ENCODE measurements around the gene GPER1. TPM values are rescaled to one million over a fixed set of nuclear protein-coding genes. Genes with fewer than 3 reads are reported as not detected.

Gene GPER1
- total RNA-seq, 1 experiment from 2014 or later: not detected

GRCh38 chr7:1119201-1119600, 31.3 kb downstream of the GPER1 start:
- Histone ChIP-seq H3K27me3 (no peaks in the 10 kb centered on the region), H3K4me1 (no peaks in the 10 kb centered on the region), H3K4me3 (no peak overlapping the region), H3K36me3 (no peaks in the 10 kb centered on the region), H3K9me3 (replicated peaks) (no peaks in the 10 kb centered on the region), H3K27ac (no peak overlapping the region)
- DNase-seq: no peak

GRCh38 chr7:1120791-1121190, 32.9 kb downstream of the GPER1 start:
- no peak for DNase-seq
- Histone ChIP-seq H3K4me1 (no peaks in the 10 kb centered on the region), H3K4me3 (no peak overlapping the region), H3K9me3 (replicated peaks) (no peaks in the 10 kb centered on the region), H3K27ac (no peak overlapping the region), H3K27me3 (no peaks in the 10 kb centered on the region), H3K36me3 (no peaks in the 10 kb centered on the region)

- Histone ChIP-seq H3K36me3 (no peaks in the 10 kb centered on the region), H3K27me3 (no peaks in the 10 kb centered on the region), H3K9me3 (replicated peaks) (no peaks in the 10 kb centered on the region), H3K27ac (no peak overlapping the region), H3K4me1 (no peaks in the 10 kb centered on the region), H3K4me3 (no peak overlapping the region)
- no peak for DNase-seq
Measured at GRCh38 chr7:1121476-1121875, 33.6 kb downstream of the GPER1 start.

- H3K4me3 ChIP-seq: no peak overlapping the region
- H3K4me1 ChIP-seq: no peaks in the 10 kb centered on the region
- no peak for DNase-seq
Measured at GRCh38 chr7:1121886-1122831, 34.2 kb downstream of the GPER1 start.

GRCh38 chr7:1122832-1123501, 35.1 kb downstream of the GPER1 start:
- no peak for DNase-seq
- Histone ChIP-seq H3K4me1 (no peaks in the 10 kb centered on the region), H3K27ac (no peak overlapping the region), H3K27me3 (no peaks in the 10 kb centered on the region), H3K4me3 (no peak overlapping the region), H3K36me3 (no peaks in the 10 kb centered on the region), H3K9me3 (replicated peaks) (no peaks in the 10 kb centered on the region)

More at GRCh38 chr7:1121886-1122831, 34.2 kb downstream of the GPER1 start:
- Histone ChIP-seq H3K27me3 (no peaks in the 10 kb centered on the region), H3K27ac (no peak overlapping the region), H3K9me3 (replicated peaks) (no peaks in the 10 kb centered on the region), H3K36me3 (no peaks in the 10 kb centered on the region)

GRCh38 chr7:1123715-1124114, 35.8 kb downstream of the GPER1 start:
- H3K27me3 ChIP-seq: no peaks in the 10 kb centered on the region
- H3K4me3 ChIP-seq: no peak overlapping the region
- no peak overlapping the region for H3K27ac ChIP-seq
- DNase-seq: no peak
- H3K9me3 ChIP-seq (replicated peaks): no peaks in the 10 kb centered on the region
- no peaks in the 10 kb centered on the region for H3K36me3 ChIP-seq
- H3K4me1 ChIP-seq: no peaks in the 10 kb centered on the region

GRCh38 chr7:1124164-1124563, 36.3 kb downstream of the GPER1 start:
- H3K36me3 ChIP-seq: no peaks in the 10 kb centered on the region
- no peak for DNase-seq
- no peaks in the 10 kb centered on the region for H3K9me3 ChIP-seq (replicated peaks)
- H3K27ac ChIP-seq: no peak overlapping the region
- no peak overlapping the region for H3K4me3 ChIP-seq
- H3K27me3 ChIP-seq: no peaks in the 10 kb centered on the region
- no peaks in the 10 kb centered on the region for H3K4me1 ChIP-seq

GRCh38 chr7:1124816-1125602, 37.1 kb downstream of the GPER1 start:
- Histone ChIP-seq H3K27ac (no peak overlapping the region), H3K4me1 (no peaks in the 10 kb centered on the region), H3K9me3 (replicated peaks) (no peaks in the 10 kb centered on the region), H3K27me3 (no peaks in the 10 kb centered on the region), H3K4me3 (no peak overlapping the region), H3K36me3 (no peaks in the 10 kb centered on the region)
- DNase-seq: peak; percentile 16 to 44

GRCh38 chr7:1125603-1125969, 37.7 kb downstream of the GPER1 start:
- Histone ChIP-seq H3K27ac (no peak overlapping the region), H3K9me3 (replicated peaks) (no peaks in the 10 kb centered on the region), H3K36me3 (no peaks in the 10 kb centered on the region), H3K4me3 (no peak overlapping the region), H3K27me3 (no peaks in the 10 kb centered on the region), H3K4me1 (no peaks in the 10 kb centered on the region)
- DNase-seq: no peak

GRCh38 chr7:1127001-1127400, 39.1 kb downstream of the GPER1 start:
- Histone ChIP-seq H3K9me3 (replicated peaks) (no peaks in the 10 kb centered on the region), H3K4me1 (no peaks in the 10 kb centered on the region), H3K4me3 (no peak overlapping the region), H3K27me3 (no peaks in the 10 kb centered on the region), H3K27ac (no peak overlapping the region), H3K36me3 (no peaks in the 10 kb centered on the region)
- DNase-seq: peak in 1 of 2 experiments; percentile 11

GRCh38 chr7:1129431-1129830, 41.5 kb downstream of the GPER1 start:
- Histone ChIP-seq H3K27ac (no peak overlapping the region), H3K4me1 (no peaks in the 10 kb centered on the region), H3K9me3 (replicated peaks) (no peaks in the 10 kb centered on the region), H3K27me3 (no peaks in the 10 kb centered on the region), H3K4me3 (no peak overlapping the region), H3K36me3 (no peaks in the 10 kb centered on the region)
- no peak for DNase-seq

GRCh38 chr7:1130021-1130990, 42.4 kb downstream of the GPER1 start:
- no peaks in the 10 kb centered on the region for H3K4me1 ChIP-seq
- H3K36me3 ChIP-seq: no peaks in the 10 kb centered on the region
- no peaks in the 10 kb centered on the region for H3K27me3 ChIP-seq
- no peak for DNase-seq
- no peaks in the 10 kb centered on the region for H3K9me3 ChIP-seq (replicated peaks)
- H3K4me3 ChIP-seq: no peak overlapping the region
- H3K27ac ChIP-seq: no peak overlapping the region

GRCh38 chr7:1131471-1132265, 43.8 kb downstream of the GPER1 start:
- H3K27ac ChIP-seq: no peak overlapping the region
- no peaks in the 10 kb centered on the region for H3K4me1 ChIP-seq
- no peak for DNase-seq
- H3K9me3 ChIP-seq (replicated peaks): no peaks in the 10 kb centered on the region
- H3K36me3 ChIP-seq: no peaks in the 10 kb centered on the region
- H3K27me3 ChIP-seq: no peaks in the 10 kb centered on the region
- no peak overlapping the region for H3K4me3 ChIP-seq

Measured in SJCRH30 (cell line).